PC-9 (cell line): ENCODE results near the gene DNM3. TPM values are rescaled to one million over a fixed set of nuclear protein-coding genes. Genes with fewer than 3 reads are reported as not detected.

Experiments
- BruUV-seq: library from RNA; stranded (reverse); fragments of 400-500 nt; replicated peaks from 2 replicates; lab custom pipeline; 2021; lab: Mats Ljungman, UMichigan
- CTCF ChIA-PET: fragments of 300-600 bp; sonication (Branson Sonifier 250); formaldehyde crosslinking; loops from one replicate; lab custom pipeline; 2022; ENCODE audit warnings: antibody characterized with exemption; lab: Charles Lee
- POLR2A ChIA-PET: fragments of 300-600 bp; sonication (Branson Sonifier 250); formaldehyde crosslinking; loops from one replicate; lab custom pipeline; 2022; ENCODE audit warnings: antibody characterized with exemption; ENCODE audit not compliant: unreplicated experiment; lab: Charles Lee
- DNase-seq, 2 experiments: peaks; one replicate each; pipeline versions ENCODE4 v3.0.0 to v3.0.0-alpha.2; 2015 to 2022; ENCODE audit warnings: mixed read lengths in 1 of 2
- H2AFZ ChIP-seq: fragments of 200-600 bp; sonication (generic); 2 replicates; pipeline ENCODE4 v1.8.1; 2017; ENCODE audit warnings: antibody characterized with exemption
- H3F3A ChIP-seq: fragments of 200-600 bp; sonication (generic); 2 replicates; pipeline ENCODE4 v1.8.1; 2017; ENCODE audit warnings: antibody characterized with exemption, mild to moderate bottlenecking, low read depth; ENCODE audit not compliant: insufficient read depth
- H3K27ac ChIP-seq: fragments of 200-600 bp; sonication (generic); 2 replicates; pipeline ENCODE4 v1.6.1; 2016; ENCODE audit warnings: mixed run types
- H3K27me3 ChIP-seq: fragments of 200-600 bp; sonication (generic); 2 replicates; pipeline ENCODE4 v1.6.1; 2016; ENCODE audit warnings: low read depth, mixed run types; ENCODE audit not compliant: insufficient read depth
- H3K36me3 ChIP-seq: fragments of 200-600 bp; sonication (generic); 2 replicates; pipeline ENCODE4 v1.6.1; 2016; ENCODE audit warnings: low read depth, mixed run types
- H3K4me1 ChIP-seq: fragments of 200-600 bp; sonication (generic); replicated peaks from 2 replicates; pipeline ENCODE4 v1.6.1; 2016; ENCODE audit warnings: mixed run types; ENCODE audit not compliant: insufficient read depth
- H3K4me2 ChIP-seq: fragments of 200-600 bp; sonication (generic); 2 replicates; pipeline ENCODE4 v1.6.1; 2017; ENCODE audit warnings: mixed run types
- H3K4me3 ChIP-seq: fragments of 200-600 bp; sonication (generic); 2 replicates; pipeline ENCODE4 v1.6.1; 2016; ENCODE audit warnings: mixed run types
- H3K79me2 ChIP-seq: fragments of 200-600 bp; sonication (generic); 2 replicates; pipeline ENCODE4 v1.6.1; 2017; ENCODE audit warnings: low read depth, mixed run types
- H3K9me2 ChIP-seq: fragments of 200-600 bp; sonication (generic); 2 replicates; pipeline ENCODE4 v1.8.1; 2017; ENCODE audit warnings: mild to moderate bottlenecking; ENCODE audit not compliant: insufficient read depth
- H3K9me3 ChIP-seq: fragments of 200-600 bp; sonication (generic); 2 replicates; pipeline ENCODE4 v1.8.1; 2016; ENCODE audit warnings: low read depth; ENCODE audit not compliant: insufficient read depth
- H4K20me1 ChIP-seq: fragments of 200-600 bp; sonication (generic); 2 replicates; pipeline ENCODE4 v1.8.1; 2017; ENCODE audit not compliant: insufficient read depth
- EZH2 ChIP-seq: fragments of 200-600 bp; sonication (generic); IDR thresholded peaks from 2 replicates; pipeline ENCODE4 v1.8.0; 2017; ENCODE audit warnings: antibody characterized with exemption, low read depth
- intact Hi-C: fragments of 100-400 bp; cut with micrococcal nuclease; formaldehyde crosslinking; loops from one replicate; pipeline ENCODE4 v1.10.0; 2022; ENCODE audit not compliant: unreplicated experiment
- total RNA-seq: library from RNA; stranded (reverse); gene quantifications from 2 replicates; pipeline ENCODE4 v1.2.3, GENCODE V29; 2021
- TF ChIP-seq, protein P1 (sequence below): fragments of 200-600 bp; sonication (generic); conservative IDR thresholded peaks from 2 replicates; pipeline ENCODE4 v1.6.1; 2017; ENCODE audit warnings: mixed run types, antibody characterized with exemption, mild to moderate bottlenecking, moderate library complexity

DNM3 gene
- total RNA-seq, 1 experiment from 2014 or later, result 1.7 TPM

DNA sequence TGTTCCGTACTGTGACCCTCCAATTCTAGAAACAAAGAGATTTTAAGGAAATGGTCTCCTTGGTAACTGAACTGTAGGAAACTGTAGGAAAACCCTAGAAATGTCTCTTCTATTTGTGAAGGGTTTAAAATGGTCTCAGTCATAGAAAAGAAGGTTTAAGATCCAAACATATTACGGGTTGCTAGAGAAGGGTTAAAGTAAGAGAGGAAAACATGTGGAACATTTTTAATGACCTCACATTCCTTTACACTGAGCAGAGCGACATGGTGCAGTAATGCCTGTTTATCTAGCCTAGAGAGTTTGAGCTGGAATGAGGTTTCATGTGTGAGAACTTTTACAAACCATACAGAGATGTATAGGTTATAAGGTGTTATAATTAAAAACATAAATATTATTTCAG lies 542.2 kb downstream of the DNM3 start:
- no peaks in the 10 kb centered on the region for H4K20me1 ChIP-seq
- DNase-seq, result no peak
- no peak overlapping the region for H3K27ac ChIP-seq
- H3K9me2 ChIP-seq, result no peaks in the 10 kb centered on the region
- ChIA-PET POLR2A (interaction anchor here (0.6 kb wide), 1 partner anchor 343 kb away, joined by 7 read pairs; no protein-coding TSS in a partner anchor), CTCF (no interaction called here)
- intact Hi-C loops, result no loop called here
- no peak overlapping the region for H3K4me2 ChIP-seq
- TF ChIP-seq, protein P1, sequence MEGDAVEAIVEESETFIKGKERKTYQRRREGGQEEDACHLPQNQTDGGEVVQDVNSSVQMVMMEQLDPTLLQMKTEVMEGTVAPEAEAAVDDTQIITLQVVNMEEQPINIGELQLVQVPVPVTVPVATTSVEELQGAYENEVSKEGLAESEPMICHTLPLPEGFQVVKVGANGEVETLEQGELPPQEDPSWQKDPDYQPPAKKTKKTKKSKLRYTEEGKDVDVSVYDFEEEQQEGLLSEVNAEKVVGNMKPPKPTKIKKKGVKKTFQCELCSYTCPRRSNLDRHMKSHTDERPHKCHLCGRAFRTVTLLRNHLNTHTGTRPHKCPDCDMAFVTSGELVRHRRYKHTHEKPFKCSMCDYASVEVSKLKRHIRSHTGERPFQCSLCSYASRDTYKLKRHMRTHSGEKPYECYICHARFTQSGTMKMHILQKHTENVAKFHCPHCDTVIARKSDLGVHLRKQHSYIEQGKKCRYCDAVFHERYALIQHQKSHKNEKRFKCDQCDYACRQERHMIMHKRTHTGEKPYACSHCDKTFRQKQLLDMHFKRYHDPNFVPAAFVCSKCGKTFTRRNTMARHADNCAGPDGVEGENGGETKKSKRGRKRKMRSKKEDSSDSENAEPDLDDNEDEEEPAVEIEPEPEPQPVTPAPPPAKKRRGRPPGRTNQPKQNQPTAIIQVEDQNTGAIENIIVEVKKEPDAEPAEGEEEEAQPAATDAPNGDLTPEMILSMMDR, result no peak
- TF ChIP-seq EZH2, result no peak
- no peaks in the 10 kb centered on the region for H3K79me2 ChIP-seq
- no peaks in the 10 kb centered on the region; the same call in 1 of the 2 replicates for H3K9me3 ChIP-seq
- H3K4me1 ChIP-seq, result no peaks in the 10 kb centered on the region
- no peaks in the 10 kb centered on the region for H3K27me3 ChIP-seq
- no peaks in the 10 kb centered on the region for H3K36me3 ChIP-seq
- H3F3A ChIP-seq, result no peaks in the 10 kb centered on the region
- BruUV-seq, result no TSS peak
- H3K4me3 ChIP-seq, result no peak overlapping the region
- H2AFZ ChIP-seq, result no peak overlapping the region

DNA sequence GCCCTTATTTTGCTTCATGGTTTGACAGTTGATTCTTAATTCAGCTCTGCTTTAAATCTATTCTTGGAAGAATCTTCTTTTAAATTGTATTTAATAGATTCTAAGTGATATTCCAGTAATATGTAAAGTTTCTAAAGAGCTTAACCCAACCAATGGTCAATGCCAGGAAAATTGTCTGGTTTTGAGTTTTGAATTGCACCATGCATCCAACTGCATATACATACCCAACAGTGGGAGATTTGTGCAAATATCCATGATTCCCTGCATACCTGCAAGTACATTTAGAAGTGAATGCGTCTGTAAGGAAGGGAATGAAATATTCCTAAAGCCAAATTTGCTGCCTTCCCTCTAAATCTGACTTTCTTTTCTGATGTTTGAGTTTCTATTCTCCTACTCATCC lies 543.4 kb downstream of the DNM3 start:
- no peak overlapping the region for H3K4me2 ChIP-seq
- no peak for DNase-seq
- no peaks in the 10 kb centered on the region for H4K20me1 ChIP-seq
- ChIA-PET POLR2A (no interaction called here), CTCF (no interaction called here)
- BruUV-seq, result no TSS peak
- H3K4me3 ChIP-seq, result no peak overlapping the region
- no peaks in the 10 kb centered on the region for H3F3A ChIP-seq
- no peaks in the 10 kb centered on the region for H3K4me1 ChIP-seq
- intact Hi-C loops, result no loop called here
- no peaks in the 10 kb centered on the region; the same call in 1 of the 2 replicates for H3K9me3 ChIP-seq
- no peaks in the 10 kb centered on the region for H3K9me2 ChIP-seq
- H3K27me3 ChIP-seq, result no peaks in the 10 kb centered on the region
- no peak for TF ChIP-seq EZH2
- H3K79me2 ChIP-seq, result no peaks in the 10 kb centered on the region
- H2AFZ ChIP-seq, result no peak overlapping the region
- H3K27ac ChIP-seq, result no peak overlapping the region
- no peaks in the 10 kb centered on the region for H3K36me3 ChIP-seq

DNA sequence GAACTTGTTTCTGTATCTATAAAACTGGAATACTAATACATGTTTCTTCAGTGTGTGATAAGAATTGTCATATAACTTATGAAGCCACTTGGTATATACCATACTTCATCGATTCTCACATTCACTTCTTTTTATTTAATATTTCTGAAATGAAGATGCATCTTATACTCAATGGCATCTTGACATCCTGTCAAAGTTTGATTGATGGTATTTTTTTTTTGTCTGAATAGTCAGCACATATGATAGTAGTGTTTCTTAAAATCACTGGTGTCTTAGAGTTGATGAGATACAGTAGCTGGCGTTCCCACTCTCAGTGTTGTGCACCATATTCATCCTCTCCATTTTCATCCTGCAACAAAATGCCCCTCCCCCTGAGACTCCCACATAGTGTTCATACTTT lies 544.7 kb downstream of the DNM3 start:
- no peaks in the 10 kb centered on the region for H3K79me2 ChIP-seq
- DNase-seq, result no peak
- H4K20me1 ChIP-seq, result no peaks in the 10 kb centered on the region
- no TSS peak for BruUV-seq
- H3K9me3 ChIP-seq, result no peaks in the 10 kb centered on the region; the same call in 1 of the 2 replicates
- intact Hi-C loops, result no loop called here
- H3K4me3 ChIP-seq, result no peak overlapping the region
- no peaks in the 10 kb centered on the region for H3K9me2 ChIP-seq
- POLR2A ChIA-PET, result no interaction called here
- no peak overlapping the region for H2AFZ ChIP-seq
- no peaks in the 10 kb centered on the region for H3K36me3 ChIP-seq
- H3K4me2 ChIP-seq, result no peak overlapping the region
- TF ChIP-seq EZH2, result no peak
- TF ChIP-seq, protein P1, result no peak
- no peaks in the 10 kb centered on the region for H3K27me3 ChIP-seq
- H3F3A ChIP-seq, result no peaks in the 10 kb centered on the region
- H3K4me1 ChIP-seq, result no peaks in the 10 kb centered on the region
- H3K27ac ChIP-seq, result no peak overlapping the region
- CTCF ChIA-PET, result no interaction called here

DNA sequence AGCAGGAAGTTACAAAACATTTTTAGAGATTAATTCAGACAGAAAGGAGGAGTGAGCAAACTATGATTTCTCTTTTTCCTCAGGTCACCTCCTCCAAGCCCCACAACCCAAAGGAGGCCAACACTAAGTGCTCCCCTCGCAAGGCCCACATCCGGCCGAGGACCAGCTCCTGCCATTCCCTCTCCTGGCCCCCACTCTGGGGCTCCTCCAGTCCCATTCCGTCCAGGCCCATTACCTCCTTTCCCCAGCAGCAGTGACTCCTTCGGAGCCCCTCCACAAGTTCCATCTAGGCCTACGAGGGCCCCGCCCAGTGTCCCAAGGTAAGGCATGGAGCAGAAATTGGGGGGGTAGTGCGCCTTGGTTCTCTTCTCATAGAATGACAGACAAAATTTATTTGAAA lies 547.2 kb downstream of the DNM3 start:
- intact Hi-C loops, result no loop called here
- DNase-seq, result no peak
- no TSS peak for BruUV-seq
- no peaks in the 10 kb centered on the region for H3K79me2 ChIP-seq
- no peak for TF ChIP-seq EZH2
- TF ChIP-seq, protein P1, result no peak
- H4K20me1 ChIP-seq, result no peaks in the 10 kb centered on the region
- H2AFZ ChIP-seq, result no peak overlapping the region
- ChIA-PET POLR2A (no interaction called here), CTCF (no interaction called here)
- no peaks in the 10 kb centered on the region for H3K9me2 ChIP-seq
- no peak overlapping the region for H3K27ac ChIP-seq
- no peaks in the 10 kb centered on the region; the same call in 1 of the 2 replicates for H3K9me3 ChIP-seq
- H3K4me2 ChIP-seq, result no peak overlapping the region
- H3K4me3 ChIP-seq, result no peak overlapping the region
- no peaks in the 10 kb centered on the region for H3F3A ChIP-seq
- H3K4me1 ChIP-seq, result no peaks in the 10 kb centered on the region
- H3K27me3 ChIP-seq, result no peaks in the 10 kb centered on the region
- no peaks in the 10 kb centered on the region for H3K36me3 ChIP-seq
